Tibial nerve (tissue), 4 donors: ENCODE measurements around the gene SOX12.

Experiments used
- EP300 ChIP-seq, 2 donors: sonication (generic); formaldehyde crosslinking; IDR thresholded peaks; one replicate each; pipeline ENCODE4 v1.6.1; 2017; ENCODE audit warnings: antibody characterized with exemption in 2 of 2, mild to moderate bottlenecking in 1 of 2
- TF ChIP-seq, protein P1 (sequence below), 5 experiments: fragments of 200-600 bp in 3 of 5; fragments of 450-650 bp in 2 of 5; sonication (generic) in 3 of 5; IDR thresholded peaks; one replicate each; pipeline ENCODE4 v1.5.1; 2016 to 2019; ENCODE audit warnings: antibody characterized with exemption in 5 of 5, mild to moderate bottlenecking in 3 of 5, moderate library complexity in 2 of 5

DNA sequence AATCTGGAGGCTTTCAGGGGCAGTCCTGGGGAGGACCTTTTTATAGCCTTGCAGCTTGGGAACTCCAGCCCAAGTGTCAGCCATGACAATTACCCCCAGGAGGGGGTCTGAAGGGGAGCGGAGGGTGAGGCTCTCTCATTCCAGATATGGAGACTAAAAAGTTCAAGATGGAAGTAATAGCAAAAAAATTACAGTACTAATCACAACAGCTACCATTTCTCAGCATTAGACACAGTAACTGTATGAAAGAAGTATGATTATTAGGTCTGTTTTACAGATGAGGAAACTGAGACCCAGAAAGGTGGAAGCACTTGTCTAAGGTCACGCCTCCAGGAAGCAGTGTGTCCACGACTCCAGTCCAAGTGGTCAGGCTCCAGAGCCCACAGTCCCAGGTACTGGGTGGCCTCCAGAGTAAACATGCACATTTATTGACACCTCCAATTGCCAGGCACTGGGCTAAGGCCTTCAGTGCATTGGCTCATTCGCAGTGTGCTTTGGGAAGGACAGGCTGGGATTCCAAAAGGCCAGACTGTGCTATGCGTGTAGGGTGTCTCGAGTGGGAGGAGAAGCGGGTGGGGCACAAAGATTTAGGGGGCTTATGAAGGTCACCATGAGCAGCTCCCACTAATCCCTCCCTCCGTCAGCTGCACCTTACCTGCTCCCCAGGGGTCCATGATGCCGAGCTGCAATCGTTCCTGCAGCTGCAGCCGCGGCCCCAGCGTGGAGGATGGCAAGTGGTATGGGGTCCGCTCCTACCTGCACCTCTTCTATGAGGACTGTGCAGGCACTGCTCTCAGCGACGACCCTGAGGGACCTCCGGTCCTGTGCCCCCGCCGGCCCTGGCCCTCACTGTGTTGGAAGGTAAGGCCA, 23.9 kb downstream of the SOX12 start:
- no peak for TF ChIP-seq EP300 (IDR thresholded peaks at IDR 0.05)
- TF ChIP-seq, protein P1, sequence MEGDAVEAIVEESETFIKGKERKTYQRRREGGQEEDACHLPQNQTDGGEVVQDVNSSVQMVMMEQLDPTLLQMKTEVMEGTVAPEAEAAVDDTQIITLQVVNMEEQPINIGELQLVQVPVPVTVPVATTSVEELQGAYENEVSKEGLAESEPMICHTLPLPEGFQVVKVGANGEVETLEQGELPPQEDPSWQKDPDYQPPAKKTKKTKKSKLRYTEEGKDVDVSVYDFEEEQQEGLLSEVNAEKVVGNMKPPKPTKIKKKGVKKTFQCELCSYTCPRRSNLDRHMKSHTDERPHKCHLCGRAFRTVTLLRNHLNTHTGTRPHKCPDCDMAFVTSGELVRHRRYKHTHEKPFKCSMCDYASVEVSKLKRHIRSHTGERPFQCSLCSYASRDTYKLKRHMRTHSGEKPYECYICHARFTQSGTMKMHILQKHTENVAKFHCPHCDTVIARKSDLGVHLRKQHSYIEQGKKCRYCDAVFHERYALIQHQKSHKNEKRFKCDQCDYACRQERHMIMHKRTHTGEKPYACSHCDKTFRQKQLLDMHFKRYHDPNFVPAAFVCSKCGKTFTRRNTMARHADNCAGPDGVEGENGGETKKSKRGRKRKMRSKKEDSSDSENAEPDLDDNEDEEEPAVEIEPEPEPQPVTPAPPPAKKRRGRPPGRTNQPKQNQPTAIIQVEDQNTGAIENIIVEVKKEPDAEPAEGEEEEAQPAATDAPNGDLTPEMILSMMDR (IDR thresholded peaks at IDR 0.05) = no peak
